ENCODE data around the gene RGL2. TPM values are rescaled to one million over a fixed set of nuclear protein-coding genes. Genes with fewer than 3 reads are reported as not detected.
"Not testable (repeated sequence)": the region's sequence is repeated elsewhere in the genome, so short reads cannot be mapped to it uniquely, and the experiment has no call there.

Gene RGL2
- 51.9 TPM for total RNA-seq

- peak; percentile 85 for DNase-seq
These were observed at the start of gene RGL2 for GRCh38 chr6:33298773-33299236. TSS of gene RGL2 (minus strand) at chr6:33298942. CDS start at chr6:33298610, 332 bp downstream.

DNA sequence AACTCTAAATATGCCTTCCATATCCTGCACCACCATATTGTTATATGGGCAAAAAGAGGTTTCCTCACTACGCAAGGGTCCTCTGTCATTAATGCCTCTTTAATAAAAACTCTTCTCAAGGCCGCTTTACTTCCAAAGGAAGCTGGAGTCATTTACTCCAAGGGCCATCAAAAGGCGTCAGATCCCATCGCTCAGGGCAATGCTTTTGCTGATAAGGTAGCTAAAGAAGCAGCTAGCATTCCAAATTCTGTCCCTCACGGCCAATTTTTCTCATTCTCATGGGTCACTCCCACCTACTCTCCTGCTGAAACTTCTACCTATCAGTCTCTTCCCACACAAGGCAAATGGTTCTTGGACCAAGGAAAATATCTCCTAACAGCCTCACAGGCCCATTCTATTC lies 49.1 kb upstream of the RGL2 start:
- DNase-seq: no peak

DNA sequence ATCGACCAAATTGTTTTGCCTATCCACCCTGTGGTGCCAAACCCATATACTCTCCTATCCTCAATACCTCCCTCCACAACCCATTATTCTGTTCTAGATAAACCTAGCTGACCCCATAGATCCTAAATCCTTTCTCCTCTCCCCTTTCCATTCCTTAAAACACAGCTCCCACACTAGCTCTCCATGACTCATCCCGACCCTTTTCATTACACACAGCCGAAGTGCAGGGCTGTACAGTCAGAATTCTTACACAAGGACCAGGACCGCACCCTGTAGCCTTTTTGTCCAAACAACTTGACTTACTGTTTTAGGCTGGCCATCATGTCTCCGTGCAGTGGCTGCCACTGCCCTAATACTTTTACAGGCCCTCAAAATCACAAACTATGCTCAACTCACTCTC lies 48.2 kb upstream of the RGL2 start:
- not testable (repeated sequence) for DNase-seq

- peak; percentile 87 for DNase-seq
These were observed 46.3 kb upstream of the RGL2 start for GRCh38 chr6:33344701-33345697.

DNA sequence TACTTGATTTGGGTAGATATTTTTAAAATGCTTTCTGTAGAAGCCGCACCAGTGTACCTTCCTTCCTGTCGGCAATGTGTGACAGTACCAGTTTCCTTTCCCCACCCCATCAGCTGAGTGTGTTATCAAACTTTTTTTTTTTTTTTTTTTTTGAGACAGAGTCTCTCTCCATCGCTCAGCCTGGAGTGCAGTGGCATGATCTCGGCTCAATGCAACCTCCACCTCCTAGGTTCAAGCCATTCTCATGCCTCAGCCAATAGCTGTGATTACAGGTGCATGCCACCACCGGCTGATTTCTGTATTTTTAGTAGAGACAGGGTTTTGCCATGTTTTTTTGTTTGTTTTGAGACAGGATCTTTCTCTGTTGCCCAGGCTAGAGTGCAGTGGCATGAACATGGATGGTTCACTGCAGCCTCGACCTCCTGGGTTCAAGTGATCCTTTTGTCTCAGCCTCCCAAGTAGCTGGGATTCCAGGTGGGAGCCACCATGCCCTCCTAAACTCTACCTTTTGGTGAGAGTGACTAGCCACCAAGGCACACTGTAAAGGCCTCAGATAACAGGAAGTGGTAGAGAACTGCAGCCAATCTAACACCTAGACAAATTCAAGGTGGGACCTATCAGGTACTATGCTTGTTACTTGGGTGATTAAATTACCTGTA lies 45.3 kb upstream of the RGL2 start:
- no peak for DNase-seq

- DNase-seq: not testable (repeated sequence)
These were observed 44.8 kb upstream of the RGL2 start for GRCh38 chr6:33343606-33343952.

DNA sequence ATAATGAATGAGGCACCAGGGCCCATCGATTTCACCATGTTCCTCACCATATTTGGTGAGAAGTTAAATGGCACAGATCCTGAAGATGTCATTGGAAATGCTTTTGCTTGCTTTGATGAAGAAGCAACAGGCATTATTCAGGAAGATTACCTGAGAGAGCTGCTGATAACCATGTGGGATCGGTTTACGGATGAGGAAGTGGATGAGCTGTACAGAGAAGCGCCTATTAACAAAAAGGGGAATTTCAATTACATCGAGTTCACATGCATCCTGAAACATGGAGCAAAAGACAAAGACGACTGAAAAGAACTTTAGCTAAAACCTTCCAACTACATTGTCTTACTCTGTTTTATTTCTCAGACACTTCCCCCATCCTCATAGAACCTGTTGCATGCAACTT lies 40.5 kb upstream of the RGL2 start:
- no peak for DNase-seq

DNA sequence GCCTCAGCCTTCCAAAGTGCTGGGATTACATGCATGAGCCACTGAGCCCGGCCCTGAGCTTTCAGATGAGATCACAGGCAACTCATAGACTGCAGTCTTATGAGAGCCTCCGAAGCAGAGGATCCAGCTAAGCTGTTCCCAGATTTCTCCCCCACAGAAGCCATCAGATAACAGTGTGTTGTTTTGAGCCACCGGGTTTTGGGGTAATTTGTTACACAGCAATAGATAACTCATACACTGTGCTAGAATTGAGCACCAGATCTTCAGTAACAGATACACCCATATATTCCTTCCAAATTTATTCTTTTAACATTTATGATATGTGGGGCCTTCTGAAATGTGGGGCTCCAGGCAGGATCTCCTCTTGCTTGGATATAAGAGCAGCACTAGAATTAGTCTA lies 37.8 kb upstream of the RGL2 start:
- DNase-seq: no peak

- no peak for DNase-seq
These were observed 37.2 kb upstream of the RGL2 start for GRCh38 chr6:33335916-33336315.

DNA sequence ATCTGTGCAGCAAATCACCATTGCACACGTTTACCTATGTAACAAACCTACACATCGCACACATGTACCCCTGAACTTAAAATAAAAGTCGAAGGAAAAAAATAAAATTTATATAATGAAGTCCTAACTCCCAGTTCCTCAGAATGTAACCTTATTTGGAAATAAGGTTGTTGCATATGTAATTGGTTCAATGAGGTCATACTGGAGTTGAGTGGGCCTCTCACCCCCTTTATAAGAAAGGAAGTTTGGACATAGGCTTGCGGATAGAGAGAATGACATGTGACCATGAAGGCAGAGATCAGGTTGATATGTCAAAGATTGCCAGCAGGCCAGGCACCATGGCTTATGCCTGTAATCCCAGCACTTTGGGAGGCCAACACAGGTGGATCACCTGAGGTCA lies 34.9 kb upstream of the RGL2 start:
- DNase-seq: no peak

DNA sequence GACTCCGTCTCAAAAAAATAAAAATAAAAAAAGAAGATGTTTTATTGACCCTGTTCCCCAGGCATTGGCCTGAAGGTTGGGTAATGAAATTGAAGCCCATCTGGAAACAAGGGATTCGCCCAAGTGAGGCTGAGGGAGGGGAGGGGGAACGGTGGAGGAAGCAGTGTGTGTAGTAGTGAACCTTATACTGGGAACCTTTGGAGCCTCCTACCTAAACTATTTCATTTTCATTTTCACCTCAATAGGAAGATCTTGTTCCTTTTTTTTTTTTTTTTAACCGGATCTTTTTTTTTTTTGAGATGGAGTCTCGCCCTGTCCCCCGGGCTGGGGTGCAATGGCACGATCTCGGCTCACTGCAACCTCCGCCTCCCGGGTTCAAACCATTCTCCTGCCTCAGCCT lies 32.0 kb upstream of the RGL2 start:
- no peak for DNase-seq

- no peak for DNase-seq
These were observed 30.3 kb upstream of the RGL2 start for GRCh38 chr6:33329058-33329457.

DNA sequence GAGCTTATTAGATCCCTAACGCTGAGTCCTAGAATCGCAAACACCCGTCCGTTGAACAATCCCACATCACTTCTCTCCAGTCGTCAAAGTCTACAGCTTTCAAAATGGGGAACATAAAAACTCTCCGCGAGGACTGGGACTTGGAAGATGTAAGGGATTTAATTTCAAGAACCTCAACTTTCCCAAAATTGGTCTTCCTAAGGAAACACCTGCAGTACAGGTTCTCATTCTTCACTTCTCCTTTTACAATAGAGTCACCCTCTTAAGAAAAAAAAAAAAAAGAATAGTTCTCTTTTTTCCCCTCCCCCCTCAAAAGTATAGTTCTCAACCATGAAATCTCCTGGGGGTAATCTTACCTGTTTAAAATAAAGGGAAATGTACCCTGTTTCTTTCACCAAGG lies 25.4 kb upstream of the RGL2 start:
- DNase-seq: no peak

DNA sequence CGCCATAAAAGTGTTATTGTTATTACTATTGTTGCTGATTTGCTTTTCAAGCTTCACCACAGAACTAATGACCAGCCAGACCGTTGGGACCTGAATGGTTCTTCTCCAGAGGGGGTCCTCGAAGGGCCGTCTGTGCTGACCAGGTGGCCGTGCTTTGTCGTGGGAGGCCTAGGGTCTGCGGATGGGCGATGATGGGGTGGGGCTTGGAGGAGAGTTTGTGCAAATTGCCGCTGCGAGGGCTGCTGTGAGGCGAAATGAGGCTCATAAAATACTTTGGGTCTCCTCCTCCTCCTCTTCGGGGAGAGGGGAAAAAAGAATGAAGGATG lies 24.8 kb upstream of the RGL2 start:
- no peak for DNase-seq

GRCh38 chr6:33321227-33321626 lies 22.5 kb upstream of the RGL2 start:
- DNase-seq: no peak

GRCh38 chr6:33320315-33321181 lies 21.8 kb upstream of the RGL2 start:
- no peak for DNase-seq

GRCh38 chr6:33319939-33320314 lies 21.2 kb upstream of the RGL2 start:
- DNase-seq: no peak

DNA sequence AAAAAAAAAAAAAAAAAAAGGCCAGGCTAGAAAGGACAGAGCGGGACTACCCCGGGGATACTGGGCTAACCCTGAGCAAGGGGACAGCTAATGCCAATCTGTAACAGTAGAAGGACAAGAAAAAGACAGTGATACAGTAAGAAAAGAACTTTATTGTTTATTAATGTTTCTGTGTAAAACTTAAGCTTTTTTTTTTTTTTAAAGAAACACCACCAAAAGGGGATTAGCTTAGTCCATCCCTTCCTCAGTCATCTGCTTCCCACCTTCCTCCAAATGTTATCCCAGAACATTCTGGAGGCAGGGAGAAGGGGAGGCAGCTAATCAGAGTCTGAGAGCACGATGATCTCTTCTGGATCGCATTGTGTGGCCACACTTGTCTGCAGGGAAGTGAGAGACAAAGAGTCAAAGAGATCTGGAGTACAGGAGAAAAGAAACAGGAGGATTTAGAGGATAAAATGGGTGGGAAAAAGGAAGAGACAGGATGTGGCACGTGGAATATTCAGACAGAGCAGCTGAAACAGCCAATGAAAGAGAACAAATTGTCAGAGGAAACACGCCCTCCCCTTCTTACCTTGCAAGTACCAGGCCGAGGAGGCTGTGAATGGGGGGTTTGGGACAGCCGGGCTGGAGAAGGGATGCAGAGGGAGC lies 19.8 kb upstream of the RGL2 start:
- no peak for DNase-seq

DNA sequence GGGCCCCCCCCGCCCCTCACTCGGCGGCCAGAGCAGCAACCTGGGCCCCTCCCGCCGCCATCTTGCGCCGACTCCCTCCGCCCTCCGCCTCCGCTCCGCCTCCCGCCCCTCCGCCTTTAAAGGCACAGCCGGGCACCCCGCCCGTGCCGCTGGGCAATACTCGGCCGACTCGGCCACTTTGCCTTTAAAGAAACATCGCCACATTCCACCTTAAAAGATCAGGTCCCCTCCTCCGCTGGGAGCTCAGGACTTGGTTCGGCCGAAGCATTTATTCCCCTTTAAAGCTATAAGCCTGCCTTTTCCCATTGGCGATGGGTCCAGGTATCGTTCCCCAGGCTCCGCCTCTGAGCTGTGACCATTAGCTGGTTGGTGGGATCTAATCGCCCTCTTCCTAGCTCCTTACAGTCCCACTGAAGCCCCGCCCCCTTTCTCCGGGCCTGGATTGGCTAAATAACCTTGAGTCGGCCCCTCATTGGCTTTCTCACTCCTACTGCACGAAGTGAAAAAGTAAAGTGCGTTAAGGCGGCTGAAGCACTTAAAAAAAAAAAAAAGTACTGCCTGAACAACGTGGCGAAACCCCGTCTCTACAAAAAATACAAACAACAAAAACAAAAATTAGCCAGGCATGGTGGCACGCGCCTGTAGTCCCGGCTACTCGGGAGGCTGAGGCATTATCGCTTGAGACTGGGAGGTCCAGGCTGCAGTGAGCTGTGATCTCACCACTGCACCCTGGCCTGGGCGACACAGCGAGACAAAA lies 19.1 kb upstream of the RGL2 start, which contains the start of gene ZBTB22:
Gene ZBTB22, minus strand, starts transcription at position 76 of the 757 bp plus-strand sequence. CDS start 828 bp downstream, outside the sequence.
- DNase-seq: peak; percentile 100

GRCh38 chr6:33317419-33317668 lies 18.6 kb upstream of the RGL2 start:
- DNase-seq: no peak

DNA sequence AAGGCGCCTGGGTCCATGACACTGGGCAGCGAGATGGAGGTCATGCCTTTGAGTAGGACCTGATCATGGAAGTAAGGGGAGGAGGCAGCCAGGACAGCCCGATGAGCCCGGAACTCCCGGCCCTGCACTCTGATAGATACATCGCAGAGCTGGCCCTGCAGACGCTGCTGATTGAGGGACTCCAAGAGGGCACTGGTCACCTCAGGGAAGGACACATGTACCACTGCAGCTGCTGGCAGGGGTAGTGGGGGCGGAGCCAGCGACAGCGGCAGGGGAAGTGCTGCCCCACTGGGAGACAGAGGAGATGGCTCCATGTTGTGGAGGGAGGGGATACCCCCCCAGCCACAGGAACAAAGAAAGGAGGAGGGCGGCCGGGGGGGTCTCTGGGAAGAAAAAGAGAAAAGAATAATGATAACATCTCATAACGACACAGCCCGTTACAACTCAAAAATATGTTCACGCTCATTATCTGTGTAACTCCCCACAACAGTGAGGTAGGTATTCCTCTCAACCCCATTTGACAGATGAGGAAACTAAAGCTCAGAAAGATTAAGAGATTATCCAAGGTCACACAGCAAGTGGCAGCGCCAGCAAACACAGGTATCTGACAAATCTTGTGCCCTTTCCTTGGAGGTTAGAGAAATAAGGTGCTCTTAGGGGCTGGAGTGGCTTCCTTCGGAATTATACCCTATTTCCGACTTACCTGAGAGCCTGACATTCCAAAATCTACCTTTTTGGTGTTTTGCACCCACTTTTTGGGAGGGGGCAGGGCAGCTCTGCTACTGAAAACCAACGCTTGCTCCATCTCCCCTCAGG lies 18.1 kb upstream of the RGL2 start:
- no peak for DNase-seq

All from tongue (tissue), 2 donors.